Activated CD4-positive, CD25-positive, alpha-beta regulatory T cell treated with anti-CD3 and anti-CD28 coated beads, Interleukin-2, amount 50 U/mL, for 72 hours (primary cell): ENCODE data around the gene FUBP1.
"Not testable (repeated sequence)": the region's sequence is repeated elsewhere in the genome, so short reads cannot be mapped to it uniquely, and the experiment has no call there.

ENCODE experiments used
- DNase-seq: peaks from one replicate; pipeline ENCODE4 v3.0.0; 2021

The FUBP1 gene

DNA sequence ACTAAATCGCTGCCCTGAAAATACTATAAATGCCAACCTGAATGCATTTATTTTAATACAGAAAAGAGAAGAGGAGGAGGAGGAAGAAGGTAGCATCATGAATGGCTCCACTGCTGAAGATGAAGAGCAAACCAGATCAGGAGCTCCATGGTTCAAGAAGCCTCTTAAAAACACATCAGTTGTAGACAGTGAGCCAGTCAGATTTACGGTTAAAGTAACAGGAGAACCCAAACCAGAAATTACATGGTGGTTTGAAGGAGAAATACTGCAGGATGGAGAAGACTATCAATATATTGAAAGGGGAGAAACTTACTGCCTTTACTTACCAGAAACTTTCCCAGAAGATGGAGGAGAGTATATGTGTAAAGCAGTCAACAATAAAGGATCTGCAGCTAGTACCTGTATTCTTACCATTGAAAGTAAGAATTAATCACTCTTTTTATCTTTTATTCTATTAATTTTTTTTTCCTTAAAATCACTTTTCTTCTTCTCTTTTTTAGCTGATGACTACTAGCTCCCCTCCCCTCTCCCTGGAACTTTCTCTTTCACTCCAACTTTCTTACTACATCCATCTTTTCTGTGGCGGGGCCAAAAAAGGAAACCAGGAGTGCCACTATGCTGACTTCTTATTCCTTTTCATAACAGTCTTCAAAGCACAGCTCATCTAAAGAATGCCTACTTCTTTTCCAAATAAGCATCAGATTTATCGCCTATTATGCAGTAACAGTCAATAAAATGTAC, 36.3 kb downstream of the FUBP1 start:
- DNase-seq: no peak

DNA sequence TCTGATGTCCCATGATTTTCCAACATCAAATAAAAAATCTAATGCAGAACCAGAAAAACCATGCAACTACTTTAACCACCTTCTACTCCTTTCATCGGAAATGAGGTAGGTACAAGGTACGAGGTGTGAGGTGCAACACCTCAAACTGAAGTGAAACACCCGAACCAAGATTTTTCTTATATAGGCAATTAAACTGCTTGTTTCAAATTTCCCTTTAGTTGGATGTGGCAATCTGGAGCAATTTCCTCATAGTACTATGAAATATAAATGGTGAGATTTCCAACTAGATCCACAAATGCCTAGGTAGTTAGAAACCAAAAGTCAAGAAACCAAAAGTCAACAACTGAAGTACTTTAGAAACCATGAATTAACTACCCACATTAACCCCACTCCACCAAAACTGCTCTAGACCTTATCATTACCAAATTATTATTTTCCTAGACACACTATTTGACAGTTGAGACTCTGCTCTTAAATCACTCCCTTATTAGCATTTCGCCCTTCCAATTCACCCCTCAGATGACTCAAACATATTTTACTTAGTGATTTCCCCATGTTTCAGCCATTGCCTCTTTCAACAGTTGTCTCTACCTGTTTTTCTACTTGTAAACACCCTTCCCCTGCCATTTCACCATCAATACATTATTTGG, 37.8 kb downstream of the FUBP1 start:
- no peak for DNase-seq

DNA sequence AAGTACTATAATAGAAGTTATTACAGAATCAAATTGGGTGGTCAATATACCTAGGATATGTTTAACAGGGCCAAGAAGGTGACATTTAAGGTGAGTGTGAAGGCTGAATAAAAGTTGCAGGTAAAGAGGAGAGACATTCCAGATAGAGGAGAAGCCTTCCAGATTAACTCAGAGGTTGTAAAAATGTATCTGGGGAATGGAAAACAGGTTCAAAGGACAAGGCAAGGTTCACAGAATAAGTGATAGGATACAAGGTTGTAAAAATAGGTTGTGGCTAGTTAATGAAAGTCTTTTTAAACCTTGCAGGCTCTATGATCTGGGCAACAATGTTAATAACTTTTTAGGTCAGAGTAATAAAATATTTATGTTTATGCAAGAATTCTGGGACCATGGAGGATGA, 40.2 kb downstream of the FUBP1 start:
- no peak for DNase-seq

DNA sequence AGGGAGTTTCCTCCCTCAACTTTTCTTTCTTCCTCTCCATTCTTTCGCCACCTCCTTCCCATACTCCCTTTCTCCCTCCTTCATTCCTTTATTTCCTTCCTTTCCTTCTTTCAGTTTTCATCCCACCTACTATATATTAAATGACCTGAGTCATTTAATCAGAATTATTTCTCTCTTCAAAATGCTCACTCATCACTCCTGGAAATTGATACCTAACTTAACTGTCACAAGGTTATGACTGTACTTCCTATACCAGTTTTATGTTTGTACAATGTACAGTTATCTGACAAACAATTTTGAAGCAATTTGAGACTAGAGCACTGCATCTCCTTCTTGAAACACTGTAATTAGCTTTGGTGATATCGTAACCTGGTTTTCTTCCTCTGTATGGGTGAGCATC, 49.1 kb downstream of the FUBP1 start:
- DNase-seq: no peak

DNA sequence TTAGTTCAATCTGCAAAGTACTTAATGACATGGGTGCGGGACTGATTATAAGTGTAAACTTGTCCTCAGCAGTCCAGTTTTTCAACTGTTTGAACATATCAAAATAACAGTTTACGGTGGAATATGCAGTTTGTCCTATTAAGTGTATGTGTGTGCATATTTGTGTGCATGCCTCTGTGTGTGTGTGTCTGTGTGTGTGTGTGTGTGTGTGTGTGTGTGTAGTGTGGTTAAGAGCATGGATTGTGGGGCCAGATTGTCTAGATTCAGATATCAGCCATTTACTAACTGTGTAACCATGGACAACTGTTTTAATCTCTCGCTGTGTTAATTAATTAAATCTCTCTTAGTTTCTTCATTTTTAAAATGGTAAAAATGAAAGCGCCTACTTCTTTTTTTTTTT, 51.5 kb downstream of the FUBP1 start:
- no peak for DNase-seq

DNA sequence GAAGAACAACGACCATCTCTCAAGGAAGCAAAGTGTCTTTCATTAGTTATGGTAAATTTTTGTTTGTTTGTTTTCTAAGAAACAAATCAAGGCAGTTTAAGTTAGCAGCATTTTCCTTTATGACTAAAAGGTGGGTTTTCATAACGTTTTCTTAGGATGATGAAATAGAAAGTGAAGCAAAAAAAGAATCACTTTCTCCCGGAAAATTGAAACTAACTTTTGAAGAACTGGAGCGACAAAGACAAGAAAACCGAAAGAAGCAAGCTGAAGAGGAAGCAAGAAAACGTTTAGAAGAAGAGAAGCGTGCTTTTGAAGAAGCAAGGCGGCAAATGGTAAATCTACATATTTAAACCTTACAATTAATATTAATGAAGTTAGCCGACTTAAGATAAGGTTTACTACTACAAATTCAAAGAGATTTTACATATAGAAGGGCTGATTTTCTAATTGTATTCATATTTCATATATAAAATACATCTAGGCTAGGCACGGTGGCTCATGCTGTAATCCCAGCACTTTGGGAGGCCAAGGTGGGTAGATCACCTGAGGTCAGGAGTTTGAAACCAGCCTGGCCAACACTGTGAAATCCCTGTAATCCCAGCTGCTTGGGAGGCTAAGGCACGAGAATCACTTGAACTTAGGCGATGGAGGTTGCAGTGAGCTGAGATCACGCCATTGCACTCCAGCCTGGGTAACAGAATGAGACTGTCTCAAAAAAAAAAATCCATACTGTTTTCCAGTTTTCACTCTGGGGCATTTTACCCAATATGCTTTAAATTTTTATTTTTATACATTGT, 52.1 kb downstream of the FUBP1 start:
- DNase-seq: no peak

DNA sequence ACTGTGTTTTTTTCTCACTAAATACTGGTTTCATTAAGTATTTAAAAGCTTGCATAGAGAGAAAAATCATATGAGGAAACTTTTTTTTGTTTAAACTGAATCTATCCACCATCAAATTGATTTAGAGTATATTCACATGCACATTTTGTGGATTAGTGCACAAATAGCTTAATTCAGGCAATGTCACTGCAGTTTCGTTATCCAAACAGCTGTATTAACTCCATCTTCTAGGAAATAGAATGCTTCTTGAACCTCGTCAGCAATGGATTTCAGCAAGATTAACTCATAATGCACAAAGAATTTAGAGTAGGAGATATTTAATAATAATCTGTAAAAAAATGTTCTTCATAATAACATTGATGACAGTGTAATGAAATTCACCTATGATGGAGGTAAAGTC, 52.9 kb downstream of the FUBP1 start:
- no peak for DNase-seq

DNA sequence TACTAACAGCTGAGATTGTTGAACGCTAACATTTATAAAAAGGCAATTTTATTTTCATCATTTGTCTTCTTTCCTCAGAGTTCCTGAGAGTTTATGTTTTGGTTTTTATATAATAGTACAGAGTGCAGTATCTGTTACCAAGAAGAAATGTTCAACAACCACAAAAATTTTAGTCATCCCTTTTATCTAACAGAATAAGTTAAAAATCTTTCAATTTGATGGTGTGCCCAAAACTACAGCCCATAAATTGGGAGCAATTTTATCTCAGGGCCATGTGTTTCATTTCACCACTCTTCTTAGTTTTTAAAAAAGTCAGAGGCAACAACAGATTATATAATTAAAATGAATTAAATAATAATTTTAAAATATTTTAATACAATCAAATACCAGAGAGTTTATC, 53.4 kb downstream of the FUBP1 start:
- DNase-seq: no peak

DNA sequence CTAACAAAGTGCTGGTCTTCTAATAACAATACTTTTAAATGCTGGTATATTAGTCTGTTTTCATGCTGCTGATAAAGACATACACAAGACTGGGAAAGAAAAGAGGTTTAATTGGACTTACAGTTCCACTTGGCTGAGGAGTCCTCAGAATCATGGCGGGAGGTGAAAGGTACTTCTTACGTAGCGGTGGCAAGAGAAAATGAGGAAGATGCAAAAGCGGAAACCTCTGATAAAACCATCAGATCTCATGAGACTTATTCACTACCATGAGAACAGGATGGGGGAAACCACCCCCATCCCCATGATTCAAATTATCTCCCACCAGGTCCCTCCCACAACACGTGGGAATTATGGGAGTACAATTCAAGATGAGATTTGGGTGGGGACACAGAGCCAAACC, 60.0 kb downstream of the FUBP1 start:
- DNase-seq: not testable (repeated sequence)

DNA sequence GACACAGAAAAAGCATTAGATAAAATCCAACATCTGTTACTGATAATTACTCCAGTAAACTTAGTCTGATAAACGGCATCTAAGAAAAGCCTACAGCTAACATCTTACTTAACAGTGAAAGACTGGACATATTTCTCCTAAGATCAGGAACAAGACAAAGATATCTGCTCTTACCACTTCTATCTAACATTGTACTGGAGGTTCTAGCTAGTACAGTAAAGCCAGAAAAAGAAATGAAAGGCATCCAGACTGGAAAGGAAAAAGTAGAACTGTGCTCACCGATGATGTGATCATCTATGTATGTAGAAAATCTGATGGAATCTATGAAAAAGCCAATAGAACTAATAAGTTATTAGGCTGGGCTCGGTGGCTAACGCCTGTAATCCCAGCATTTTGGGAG, 68.8 kb downstream of the FUBP1 start:
- no peak for DNase-seq

DNA sequence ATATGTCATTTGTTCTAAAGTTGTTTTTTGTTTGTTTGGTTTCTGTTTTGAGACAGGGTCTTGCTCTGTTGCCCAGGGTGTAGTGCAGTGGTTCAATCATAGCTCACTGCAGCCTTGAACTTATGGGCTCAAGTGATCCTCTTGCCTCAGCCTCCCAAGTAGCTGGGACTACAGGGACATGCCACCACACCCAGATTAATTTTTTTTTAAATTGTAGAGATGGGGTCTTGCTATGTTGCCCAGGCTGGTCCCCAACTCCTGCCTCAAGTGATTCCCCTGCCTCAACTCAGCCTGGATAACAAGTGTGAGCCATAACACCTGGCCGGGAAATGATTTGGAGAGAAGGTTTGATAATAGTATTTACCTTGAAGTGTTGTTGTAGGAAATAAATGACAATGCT, 72.2 kb downstream of the FUBP1 start:
- DNase-seq: no peak

DNA sequence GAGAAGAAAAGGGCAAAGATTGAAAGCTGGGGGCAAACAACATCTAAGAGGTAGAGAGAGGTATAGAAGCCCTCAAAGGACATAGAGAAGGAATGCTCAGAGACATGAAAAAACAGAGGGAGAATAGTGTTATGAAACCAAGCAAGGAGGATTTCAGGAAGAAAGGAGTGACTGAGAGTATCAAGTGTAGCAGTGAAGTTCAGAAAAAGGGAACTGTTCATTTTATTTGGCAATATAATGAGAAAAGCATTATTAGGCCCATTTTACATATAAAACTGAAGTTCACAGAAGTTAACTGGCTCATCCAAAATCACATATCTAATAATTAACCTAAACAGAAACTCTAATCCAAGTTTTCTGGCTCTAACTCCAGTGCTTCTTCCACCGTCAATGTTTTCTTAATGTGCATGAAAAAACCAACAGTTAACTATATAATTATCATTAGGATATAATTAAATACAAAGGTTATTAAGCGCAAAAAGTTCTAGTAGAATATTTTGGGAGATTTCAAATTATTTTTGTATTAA, 72.8 kb downstream of the FUBP1 start:
- DNase-seq: no peak

DNA sequence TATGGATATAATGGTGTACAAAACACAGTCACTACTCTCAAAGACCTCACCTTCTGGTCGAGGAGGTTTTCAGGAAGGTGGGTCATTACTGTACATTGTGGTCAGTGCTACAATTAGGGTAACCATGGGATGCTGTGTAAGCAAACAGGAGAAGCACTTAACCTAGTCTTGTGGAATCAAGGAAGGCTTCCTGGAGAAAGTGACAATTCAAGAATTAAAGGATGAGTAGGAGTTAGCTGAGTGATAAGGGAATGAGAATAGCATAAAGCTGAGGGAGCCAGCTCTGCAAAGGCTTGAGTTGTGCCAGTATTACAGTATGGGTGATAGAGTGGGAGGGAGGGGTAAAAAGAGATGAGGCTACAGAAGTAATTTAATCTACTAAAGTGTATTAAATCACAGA, 73.3 kb downstream of the FUBP1 start:
- no peak for DNase-seq

DNA sequence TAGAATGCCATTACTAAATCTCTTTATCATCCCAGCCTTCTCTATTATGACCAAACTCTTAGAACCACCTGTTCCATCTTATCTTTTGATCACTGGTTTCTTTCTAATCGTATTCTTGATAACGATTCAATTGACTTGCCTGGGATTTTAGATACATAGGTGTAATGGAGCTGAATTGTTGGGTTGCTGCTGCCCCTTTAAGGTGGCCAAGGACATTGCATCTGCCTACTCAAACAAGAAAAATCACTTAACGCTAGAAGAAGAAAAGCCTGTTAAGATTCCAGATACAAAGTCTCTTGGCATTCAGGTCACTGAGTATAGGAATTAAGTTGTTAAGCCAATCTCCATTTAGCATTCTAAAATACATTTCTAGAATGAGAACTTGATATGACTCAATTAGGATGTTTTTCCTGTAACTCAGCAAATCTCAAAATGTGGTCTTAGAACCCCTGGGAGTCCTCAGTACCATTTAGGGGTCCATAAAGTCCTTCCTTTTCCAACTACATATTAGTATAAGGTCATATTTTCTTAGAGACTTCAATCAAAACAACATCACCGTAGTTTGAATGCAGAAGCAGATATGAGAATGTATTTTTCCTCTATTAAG, 78.1 kb downstream of the FUBP1 start:
- no peak for DNase-seq

DNA sequence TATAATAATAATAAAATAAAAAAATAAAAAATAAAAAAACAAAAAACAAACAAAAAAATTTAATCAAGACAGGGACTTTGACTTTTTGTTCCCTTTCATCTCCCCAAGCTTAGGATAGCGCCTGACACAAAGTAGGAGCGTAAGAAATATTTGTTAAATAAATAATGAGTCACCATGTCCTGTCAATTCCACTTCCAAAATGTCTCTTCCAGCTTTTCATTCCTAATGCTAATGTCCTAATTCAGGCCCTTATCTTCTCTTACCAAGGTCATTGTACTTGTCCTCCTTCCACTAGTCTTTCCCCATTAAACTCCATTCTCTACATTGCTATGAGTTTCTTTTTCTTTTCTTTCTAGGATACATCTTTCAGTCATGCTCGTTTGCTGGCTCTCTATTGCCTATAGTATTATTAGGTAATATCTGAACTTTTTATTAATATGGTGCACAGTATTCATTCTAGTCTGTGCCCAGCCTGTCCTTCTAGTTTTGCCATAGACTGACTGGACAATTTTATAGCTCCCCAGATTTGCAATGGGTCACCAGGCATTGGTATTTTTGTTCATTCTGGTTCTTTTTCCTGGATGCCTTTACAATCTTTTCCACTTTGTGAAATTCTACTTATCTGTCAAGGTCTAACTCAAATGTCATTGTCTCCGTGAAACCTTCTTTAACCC, 79.1 kb downstream of the FUBP1 start:
- no peak for DNase-seq
